Raji (cell line): ENCODE results near the gene MSANTD2.

ENCODE experiments used
- POLR2A ChIP-seq: IDR thresholded peaks from 2 replicates; pipeline ENCODE4 v1.6.1; 2011; ENCODE audit warnings: low read depth, low read length, control low read depth; ENCODE audit not compliant: insufficient read depth

Gene MSANTD2

DNA sequence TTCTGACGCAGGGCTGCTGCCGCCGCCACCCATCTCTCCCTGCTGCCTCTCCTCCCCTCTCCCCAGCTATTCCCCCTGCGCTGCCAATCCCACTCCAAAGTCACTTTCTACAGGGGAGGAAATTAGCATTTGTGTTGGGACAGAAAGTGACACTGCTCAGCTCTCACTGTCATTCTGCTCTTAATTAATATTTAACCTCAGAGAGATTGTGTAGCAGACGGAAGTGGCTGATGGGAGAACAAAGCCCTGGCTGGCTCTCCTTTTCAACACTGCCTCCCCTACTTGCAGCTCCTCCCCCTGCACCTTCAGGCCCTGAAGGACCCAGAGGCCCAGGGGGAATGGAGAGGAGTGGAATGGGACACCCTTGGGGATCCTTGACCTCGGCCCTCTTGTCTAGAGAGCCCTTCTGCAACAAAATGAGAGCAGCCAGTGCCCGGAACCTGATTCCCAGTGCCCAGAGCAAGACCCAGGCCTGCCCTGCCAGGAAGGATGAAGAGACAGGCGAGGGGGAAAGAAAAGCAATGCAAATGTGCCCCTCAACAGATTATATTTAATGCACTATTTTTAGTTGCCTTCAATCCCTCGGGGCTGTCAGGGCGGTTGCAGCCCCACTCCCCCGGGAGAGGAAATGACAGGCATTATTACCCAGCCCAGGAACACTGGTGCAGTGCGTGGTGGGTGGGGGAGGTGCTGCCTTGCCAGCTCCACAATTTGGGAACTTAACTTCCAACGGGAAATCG, 75.1 kb downstream of the MSANTD2 start:
- no peak for TF ChIP-seq POLR2A

DNA sequence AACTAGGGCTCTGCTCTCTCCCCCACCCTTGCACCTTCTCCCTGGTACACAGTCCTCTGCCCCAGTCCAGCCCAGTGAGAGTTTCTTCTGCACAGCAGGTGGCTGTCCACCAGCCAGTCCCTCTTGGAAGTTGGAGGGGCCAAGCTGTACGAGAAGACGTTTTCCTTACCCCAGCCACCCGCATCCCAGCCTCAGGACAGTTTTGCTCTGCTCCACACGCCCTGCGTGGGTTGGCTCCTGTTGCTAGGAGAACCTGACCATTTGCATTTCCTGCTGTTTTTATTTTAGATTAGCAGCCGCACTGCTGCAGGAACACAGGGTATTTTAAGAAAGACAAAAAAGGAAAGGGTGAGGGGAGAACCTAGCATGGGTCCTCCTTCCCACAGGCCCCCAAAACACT, 78.0 kb downstream of the MSANTD2 start:
- TF ChIP-seq POLR2A = no peak

DNA sequence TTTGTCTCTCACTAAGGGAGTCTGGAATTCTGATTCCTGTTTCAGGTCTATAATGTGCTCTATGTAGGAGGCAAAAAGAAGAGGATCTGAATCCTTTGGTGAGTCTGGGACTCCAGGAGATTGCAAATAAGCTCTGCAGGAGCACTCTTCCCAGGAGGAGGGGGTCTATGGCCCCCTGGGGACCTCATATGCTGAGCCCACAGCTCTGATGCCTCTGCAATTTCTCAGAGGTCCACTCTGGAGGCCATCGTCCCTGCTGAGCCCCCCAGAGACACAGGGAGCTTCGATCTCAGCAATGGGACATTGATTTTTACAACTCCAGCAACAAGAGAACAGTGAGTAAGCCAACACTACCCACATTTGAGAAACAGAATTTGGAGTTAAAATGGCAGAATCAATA, 80.7 kb downstream of the MSANTD2 start:
- no peak for TF ChIP-seq POLR2A

DNA sequence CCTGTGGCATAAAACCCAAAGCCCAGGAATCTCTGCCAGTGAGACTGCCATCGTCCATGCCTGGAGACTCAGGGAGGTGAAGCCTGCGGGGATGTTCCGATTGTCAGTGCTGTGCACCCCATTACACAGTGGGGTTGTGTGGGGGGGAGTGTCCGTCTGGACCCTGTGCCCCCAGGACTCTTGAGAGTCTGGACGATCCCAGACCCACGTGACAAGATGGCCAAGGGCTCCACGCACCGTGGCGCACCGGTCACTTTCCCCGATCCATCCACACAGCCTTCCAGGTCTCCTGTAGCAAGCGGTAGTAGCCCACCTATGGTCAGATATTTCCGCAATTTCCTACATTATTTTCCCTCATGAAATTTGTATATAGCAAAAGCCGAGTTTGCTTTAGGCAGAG, 81.4 kb downstream of the MSANTD2 start:
- no peak for TF ChIP-seq POLR2A

DNA sequence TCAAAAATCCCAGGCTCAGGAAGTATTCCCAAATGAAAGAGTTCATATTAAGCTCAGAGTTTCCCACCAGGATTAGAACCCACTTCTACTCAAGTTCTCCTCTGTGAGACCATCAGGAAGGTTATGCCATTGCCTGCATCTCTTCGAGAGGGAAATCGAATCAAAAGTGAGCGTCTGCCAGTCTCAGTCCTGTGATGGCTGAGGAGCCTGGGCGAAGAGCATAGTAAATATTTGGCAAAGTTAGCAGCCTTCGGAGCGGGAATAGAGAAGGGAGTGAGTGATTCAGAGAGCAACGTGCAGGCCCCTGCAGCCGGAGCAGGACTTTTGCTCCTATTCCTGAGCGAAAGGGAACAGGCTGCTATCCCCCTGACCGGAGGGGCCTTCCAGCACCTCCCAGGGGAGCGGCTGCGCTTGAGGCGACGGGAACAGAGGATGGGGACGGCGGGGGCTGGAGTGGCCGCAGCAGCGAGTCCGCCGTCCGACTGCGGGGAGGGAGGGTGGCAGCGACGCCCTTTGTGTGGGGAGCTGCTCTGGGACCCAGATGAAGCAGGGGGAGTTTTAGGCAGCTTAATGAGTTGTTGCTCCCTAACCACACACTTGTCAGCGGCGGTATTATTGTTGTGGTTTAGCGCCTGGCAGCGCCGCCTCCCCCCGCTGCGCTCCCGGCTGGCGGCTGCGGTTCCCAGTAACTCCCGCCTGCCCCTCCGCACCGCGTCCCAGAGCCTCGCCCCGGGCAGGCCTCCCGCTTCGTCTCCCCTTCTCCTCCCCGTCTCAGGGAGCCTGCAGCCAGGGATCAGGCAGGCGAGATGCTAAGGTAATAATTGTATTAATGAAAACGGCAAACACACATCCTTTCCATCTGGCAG, 82.2 kb downstream of the MSANTD2 start:
- no peak for TF ChIP-seq POLR2A

DNA sequence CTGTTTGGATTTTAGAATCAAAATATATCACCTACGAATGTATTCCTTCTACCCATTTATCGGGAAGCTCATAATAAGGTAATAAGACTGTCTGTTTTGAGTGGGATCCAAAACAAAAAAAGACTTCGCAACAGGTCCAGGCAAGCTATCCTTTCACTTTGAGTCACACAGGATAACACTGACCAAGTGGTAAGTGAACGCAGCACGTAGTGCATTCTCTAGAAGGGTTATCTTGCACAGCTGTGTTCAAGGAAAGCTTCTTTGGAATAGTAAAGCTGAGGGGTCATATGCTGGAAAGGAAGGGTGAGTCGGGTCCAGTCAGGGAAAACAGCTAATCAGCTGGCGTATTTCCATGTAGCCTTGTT, 82.8 kb downstream of the MSANTD2 start:
- no peak for TF ChIP-seq POLR2A

DNA sequence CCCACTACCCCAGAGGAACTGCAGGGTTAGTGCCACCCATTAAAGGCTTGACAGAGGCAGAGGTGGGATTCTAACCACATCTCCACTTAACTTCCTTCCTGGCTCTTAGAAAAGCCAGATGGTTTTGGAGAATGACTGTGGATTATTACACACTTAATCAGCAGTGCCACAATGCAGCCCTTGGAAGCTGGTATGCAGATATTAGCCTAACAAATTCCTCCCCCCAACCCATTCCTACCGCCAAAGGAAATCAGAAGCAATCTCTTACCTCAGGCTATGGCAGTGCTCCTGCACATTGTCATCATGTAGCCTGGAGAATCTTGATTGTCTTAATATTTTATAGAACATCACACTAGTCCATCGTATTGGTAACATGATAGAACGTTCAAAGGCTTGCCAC, 83.6 kb downstream of the MSANTD2 start:
- TF ChIP-seq POLR2A = no peak
